ENCODE results near the gene RESF1. TPM values are rescaled to one million over a fixed set of nuclear protein-coding genes. Genes with fewer than 3 reads are reported as not detected.
"Not testable (repeated sequence)": the region's sequence is repeated elsewhere in the genome, so short reads cannot be mapped to it uniquely, and the experiment has no call there.

RESF1 gene
- 182 TPM in 2 replicates for total RNA-seq

DNA sequence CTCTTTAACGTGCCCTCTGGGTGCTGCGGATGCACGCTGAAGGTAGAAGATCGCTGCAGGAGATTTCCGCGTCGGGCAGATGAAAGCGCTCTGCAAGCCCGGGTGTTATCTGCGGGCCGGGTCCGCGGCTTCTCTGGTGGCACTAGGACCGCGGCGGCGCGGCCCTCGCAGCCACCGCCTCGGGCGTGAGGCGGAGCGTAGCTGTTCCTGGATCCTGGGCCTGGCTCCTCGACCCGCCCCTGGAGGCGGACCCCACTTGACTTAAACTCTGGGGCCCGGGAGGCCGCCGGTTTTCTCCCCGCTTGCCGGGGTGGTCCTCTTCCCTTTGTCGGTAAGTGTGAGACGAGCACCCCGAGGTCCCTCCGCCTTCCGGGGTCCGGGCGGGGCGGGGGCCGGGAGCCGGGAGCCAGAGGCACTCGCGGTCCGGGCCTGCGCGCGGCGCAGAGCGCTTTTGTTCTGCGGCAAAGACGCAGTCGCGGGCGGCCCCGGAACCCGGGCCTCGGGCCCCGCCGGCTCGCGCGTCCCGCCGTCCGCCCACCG lies at the start of gene RESF1:
RESF1 (plus strand) TSS at position 255 of the 540 bp plus-strand sequence. CDS start 21,541 bp downstream, outside the sequence.
- intact Hi-C loops (cut with micrococcal nuclease): loop anchor here (1.0 to 5.0 kb wide), 13 partner anchors 31 to 720 kb away; partner anchors contain the start of genes AMN1, DNM1L and ETFBKMT

- intact Hi-C loops (cut with micrococcal nuclease): no loop called here
These were observed 44.3 kb upstream of the RESF1 start for GRCh38 chr12:31914927-31915326.

- intact Hi-C loops (cut with micrococcal nuclease): no loop called here
These were observed 43.8 kb upstream of the RESF1 start for GRCh38 chr12:31915446-31915845.

DNA sequence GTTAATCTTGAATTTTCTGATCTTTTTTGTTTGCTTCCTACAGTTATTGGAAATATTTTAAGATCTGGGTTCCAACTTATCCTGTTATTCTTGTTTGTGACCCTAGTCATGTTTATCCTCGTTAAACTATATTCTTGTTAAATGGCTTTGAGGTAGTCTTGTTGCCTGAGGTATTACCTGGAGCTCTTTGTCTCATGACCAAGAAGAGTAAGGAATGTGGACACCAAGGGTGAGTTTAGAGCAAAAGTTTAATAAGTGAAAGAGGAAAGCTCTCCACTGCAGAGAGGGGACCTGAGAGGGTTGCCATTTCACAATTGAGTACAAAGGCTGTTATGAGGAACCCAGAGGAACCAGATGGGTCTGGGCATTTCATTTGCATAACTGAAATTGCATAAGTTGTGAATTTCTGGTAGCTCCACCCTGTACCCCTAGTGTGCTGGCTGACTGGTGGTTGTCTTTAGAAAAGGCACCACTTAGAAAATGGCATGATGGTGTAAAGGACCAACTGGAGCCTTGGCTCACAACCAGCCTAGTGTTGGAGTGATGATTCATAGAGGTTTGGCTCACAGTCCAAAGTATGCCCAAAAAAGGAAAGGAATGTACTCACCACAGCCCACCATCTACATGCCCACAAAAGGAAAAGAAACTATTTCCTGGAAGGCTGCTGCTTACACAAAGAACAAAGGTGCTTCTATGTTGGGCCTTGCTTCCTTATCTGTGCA lies 36.7 kb upstream of the RESF1 start:
- intact Hi-C loops (cut with micrococcal nuclease): no loop called here

GRCh38 chr12:31923063-31923412 lies 36.2 kb upstream of the RESF1 start:
- intact Hi-C loops (cut with micrococcal nuclease): no loop called here

DNA sequence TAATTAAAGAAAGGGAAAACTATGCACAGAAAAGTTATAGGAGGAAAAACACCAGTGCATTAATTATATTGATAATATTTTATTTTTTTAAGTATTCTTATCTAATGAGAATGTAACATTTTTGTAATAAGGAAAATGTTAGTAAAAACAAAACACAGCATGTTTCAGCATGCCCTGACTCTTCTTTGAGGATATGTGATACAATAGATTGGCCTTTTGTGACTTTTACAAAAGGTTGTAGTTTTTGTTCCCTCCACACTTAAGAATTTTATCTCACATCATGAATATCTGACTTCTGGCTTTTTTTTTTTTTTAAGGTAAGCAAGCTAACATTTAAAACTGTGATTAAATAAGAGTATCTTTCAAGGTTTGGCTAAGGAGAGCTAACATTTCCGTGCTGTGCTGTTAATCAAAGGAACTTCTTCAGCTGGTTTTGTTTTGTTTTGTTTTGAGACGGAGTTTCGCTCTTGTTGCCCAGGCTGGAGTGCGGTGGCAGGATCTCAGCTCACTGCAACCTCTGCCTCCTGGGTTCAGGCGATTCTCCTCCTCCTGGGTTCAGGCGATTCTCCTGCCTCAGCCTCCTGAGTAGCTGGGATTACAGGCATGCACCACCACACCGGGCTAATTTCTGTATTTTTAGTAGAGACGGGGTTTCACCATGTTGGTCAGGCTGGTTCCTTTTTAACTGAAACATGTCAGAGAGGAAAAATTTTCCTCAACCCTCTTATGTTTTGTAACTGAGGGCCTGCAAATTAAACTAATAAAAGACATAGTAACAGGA lies 30.8 kb upstream of the RESF1 start:
- intact Hi-C loops (cut with micrococcal nuclease): loop anchor here (1.0 to 2.0 kb wide), 3 partner anchors 31 to 246 kb away; partner anchors contain the start of gene RESF1

DNA sequence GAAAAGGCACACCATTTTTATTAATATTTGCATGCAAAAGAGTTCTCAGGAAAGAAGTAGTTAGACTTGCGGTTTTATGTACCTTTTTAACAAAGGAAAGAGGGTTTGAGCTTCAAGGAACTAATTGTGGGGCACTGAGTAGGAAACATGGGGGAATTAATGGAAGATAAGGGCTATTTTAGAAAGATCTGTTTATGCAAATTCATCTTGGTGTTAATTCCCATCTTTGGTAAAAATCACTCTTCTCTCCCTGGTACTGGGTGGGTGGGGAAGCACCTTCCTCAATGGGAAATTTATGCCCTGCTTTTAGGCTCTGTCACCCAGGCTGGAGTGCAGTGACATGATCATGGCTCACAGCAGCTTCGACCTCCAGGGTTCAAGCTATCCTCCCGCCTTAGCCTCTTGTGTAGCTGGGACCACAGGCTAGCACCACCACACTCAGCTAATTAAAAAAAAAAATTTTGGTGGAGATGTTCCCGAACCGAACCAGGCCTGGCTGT lies 30.1 kb upstream of the RESF1 start:
- intact Hi-C loops (cut with micrococcal nuclease): loop anchor here (2.0 kb wide), 1 partner anchor 32 kb away; no protein-coding TSS in a partner anchor

DNA sequence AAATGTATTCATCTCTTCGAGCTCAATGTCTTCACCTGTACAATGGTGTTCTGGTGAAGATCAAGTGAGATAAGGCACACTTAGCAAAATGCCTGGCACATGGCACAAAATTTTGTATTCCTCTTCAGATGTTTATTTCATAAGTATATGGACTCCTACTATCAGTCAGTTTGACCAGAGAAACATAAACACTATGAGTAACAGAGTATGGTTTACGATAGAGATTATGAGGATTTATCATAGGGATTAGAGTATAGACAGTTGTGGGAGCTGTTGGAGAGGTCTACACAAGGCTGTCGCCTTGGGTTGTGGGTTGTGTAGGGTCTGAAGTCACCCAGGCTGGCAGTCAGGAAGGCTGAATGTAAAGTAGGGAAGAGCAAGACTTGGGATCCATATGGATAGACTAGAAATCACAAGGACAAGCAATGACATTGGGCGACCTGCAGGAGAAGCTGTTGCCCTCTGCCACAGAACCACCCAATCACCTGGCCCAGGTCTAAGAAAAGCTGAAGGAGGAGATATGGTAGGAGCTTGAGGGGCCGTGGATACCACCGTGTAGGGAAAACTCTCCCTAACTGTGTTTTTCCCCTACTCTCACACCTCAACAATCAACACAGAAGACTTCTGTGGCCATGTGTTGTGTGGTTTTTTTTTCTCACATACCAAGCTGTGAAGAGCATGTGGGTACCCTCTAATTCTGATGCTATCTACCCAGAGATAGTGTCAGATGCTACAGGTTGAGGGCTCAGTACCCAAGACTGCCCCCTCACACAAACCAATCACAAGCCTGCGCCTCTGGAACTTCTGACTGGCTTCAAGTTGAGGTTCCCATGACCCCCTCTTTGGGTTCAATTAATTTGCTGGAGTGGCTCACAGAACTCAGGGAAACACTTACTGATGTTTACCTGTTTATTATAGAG lies 27.2 kb upstream of the RESF1 start:
- intact Hi-C loops (cut with micrococcal nuclease): no loop called here

- intact Hi-C loops (cut with micrococcal nuclease): no loop called here
These were observed 14.9 kb upstream of the RESF1 start for GRCh38 chr12:31944299-31944698.

DNA sequence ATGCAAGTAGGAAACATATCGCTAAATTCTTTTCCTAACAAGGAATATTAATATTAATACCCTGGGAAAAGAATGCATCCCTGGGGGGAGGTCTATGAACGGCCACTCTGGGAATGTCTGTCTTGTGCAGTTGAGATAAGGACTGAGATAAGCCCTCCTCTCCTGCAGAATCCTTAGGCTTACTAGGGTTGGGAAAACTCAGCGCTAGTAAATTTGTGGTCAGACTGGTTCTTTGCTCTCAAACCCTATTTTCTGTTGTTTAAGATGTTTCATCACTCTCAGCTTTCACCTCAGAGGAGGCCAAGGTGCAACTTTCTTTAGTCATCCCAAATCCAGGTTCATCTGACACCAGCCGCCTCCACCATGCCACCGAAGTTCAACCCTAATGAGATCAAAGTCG lies 11.2 kb upstream of the RESF1 start:
- intact Hi-C loops (cut with micrococcal nuclease): no loop called here

DNA sequence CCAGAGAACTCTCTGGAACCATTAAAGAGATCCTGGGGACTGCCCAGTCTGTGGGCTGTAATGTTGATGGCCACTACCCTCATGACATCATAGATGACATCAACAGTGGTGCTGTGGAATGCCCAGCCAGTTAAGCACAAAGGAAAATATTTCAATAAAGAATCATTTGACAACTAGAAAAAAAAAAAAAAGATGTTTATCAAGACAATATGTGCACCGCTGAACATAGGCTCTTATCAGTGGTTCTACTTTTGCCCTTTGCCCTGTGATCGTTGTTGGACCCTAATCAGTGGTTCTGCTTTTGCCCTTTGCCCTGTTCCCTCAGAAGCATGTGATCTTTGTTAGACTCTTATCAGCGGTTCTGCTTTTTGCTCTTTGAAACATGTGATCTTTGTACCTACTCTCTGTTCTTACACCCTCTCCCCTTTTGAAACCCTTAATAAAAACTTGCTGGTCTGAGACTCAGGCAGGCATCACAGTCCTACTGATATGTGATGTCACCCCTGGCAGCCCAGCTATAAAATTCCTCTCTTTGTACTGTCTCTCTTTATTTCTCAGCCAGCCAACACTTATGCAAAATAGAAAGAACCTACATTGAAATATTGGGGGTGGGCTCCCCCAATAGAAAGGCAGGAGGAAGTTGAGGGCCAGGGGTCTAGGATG lies 10.4 kb upstream of the RESF1 start:
- intact Hi-C loops (cut with micrococcal nuclease): not testable (repeated sequence)

GRCh38 chr12:31950088-31950487 lies 9.1 kb upstream of the RESF1 start:
- intact Hi-C loops (cut with micrococcal nuclease): no loop called here

DNA sequence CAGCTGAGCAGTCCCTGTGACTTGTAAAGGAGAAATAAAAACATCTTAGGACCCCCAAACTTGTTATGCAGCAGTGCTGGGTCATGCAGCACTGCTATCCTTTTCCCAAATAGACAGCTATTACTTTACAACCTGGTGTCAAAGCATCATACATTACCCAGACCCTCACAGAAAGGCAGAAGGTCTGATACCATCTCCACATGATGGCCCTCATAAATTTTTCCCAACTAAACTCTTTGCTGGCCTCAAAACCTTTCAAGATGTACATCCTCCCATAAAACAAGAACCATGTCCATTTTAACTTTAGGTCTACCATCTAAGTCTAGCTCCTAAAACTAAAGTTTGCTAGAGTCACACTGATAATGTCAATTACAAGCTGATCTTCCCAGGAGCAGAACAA lies 8.7 kb upstream of the RESF1 start:
- intact Hi-C loops (cut with micrococcal nuclease): no loop called here

- intact Hi-C loops (cut with micrococcal nuclease): no loop called here
These were observed 8.2 kb upstream of the RESF1 start for GRCh38 chr12:31951008-31951407.

GRCh38 chr12:31951939-31952338 lies 7.3 kb upstream of the RESF1 start:
- intact Hi-C loops (cut with micrococcal nuclease): no loop called here

- intact Hi-C loops (cut with micrococcal nuclease): no loop called here
These were observed 6.8 kb upstream of the RESF1 start for GRCh38 chr12:31952418-31952817.

- intact Hi-C loops (cut with micrococcal nuclease): loop anchor here (5.0 kb wide), 1 partner anchor 633 kb away; no protein-coding TSS in a partner anchor
These were observed 4.0 kb upstream of the RESF1 start for GRCh38 chr12:31954925-31955858.

DNA sequence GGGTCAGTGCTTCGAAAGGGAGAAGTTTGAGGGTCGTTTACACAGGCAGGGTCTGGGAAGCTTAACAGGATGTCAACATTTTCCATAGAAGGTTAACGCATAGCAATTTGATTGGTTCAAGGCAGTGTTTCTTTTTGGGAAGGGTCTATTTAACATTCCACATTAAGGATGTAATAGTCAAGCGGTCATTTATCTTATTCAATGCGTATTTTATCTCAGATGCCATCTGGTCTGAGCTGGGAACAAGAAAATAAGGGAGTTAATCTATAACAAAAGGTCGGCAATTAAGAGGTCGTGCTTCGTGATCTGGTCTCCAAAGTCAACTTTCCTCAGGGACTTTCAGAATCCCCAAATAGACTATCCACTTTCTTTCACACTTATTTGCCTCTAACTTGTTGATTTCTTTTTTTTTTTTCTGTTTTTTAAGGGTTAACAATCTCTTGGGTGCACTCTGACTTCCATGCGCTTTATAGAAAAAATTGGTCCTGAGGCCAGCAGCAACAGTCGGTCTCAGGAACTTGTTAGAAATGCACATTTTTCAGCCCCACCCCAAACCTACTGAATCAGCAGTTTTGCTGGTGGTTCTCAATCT lies 550 bp upstream of the RESF1 start:
- intact Hi-C loops (cut with micrococcal nuclease): loop anchor here (1.0 to 5.0 kb wide), 13 partner anchors 30 to 721 kb away; partner anchors contain the start of genes AMN1, DNM1L and ETFBKMT
